Measurements from ENCODE around the gene PPARG. TPM values are rescaled to one million over a fixed set of nuclear protein-coding genes. Genes with fewer than 3 reads are reported as not detected.
A peak's percentile ranks its signal among the peaks of the same experiment; 100 is the strongest.

Gene PPARG
- total and polyA plus RNA-seq, 2 donors, result 18.6 to 62.9 TPM

- H3K36me3 ChIP-seq (ENCODE audit: insufficient read depth), result no peaks in the 10 kb centered on the region
- no peak overlapping the region for H3K4me3 ChIP-seq (ENCODE audit: low read depth, low read length)
- H3K4me1 ChIP-seq (ENCODE audit: insufficient read depth), result no peaks in the 10 kb centered on the region
- no peak for DNase-seq (ENCODE audit: extremely low spot score)
- no peak overlapping the region for H3K27ac ChIP-seq (ENCODE audit: low read depth)
These were observed 19.6 kb downstream of the PPARG start for GRCh38 chr3:12308517-12308916.

GRCh38 chr3:12309716-12310115 is 20.8 kb downstream of the PPARG start:
- H3K4me1 ChIP-seq (ENCODE audit: insufficient read depth), result no peaks in the 10 kb centered on the region
- no peaks in the 10 kb centered on the region for H3K36me3 ChIP-seq (ENCODE audit: insufficient read depth)
- 51% methylated on average over 4 of the region's 4 CpGs for WGBS

GRCh38 chr3:12312010-12312409 is 23.1 kb downstream of the PPARG start:
- no peak for DNase-seq (ENCODE audit: extremely low spot score)
- WGBS, result 88% methylated on average over 1 of the region's 1 CpG
- Histone ChIP-seq H3K27ac (ENCODE audit: low read depth) (no peak overlapping the region), H3K4me3 (ENCODE audit: low read depth, low read length) (no peak overlapping the region), H3K36me3 (ENCODE audit: insufficient read depth) (no peaks in the 10 kb centered on the region), H3K4me1 (ENCODE audit: insufficient read depth) (no peaks in the 10 kb centered on the region)

More at GRCh38 chr3:12309716-12310115, 20.8 kb downstream of the PPARG start:
- DNase-seq (ENCODE audit: extremely low spot score), result no peak
- H3K27ac ChIP-seq (ENCODE audit: low read depth), result no peak overlapping the region
- no peak overlapping the region for H3K4me3 ChIP-seq (ENCODE audit: low read depth, low read length)

GRCh38 chr3:12313519-12313918 is 24.6 kb downstream of the PPARG start:
- H3K36me3 ChIP-seq (ENCODE audit: insufficient read depth), result no peaks in the 10 kb centered on the region
- H3K4me3 ChIP-seq (ENCODE audit: low read depth, low read length), result no peak overlapping the region
- DNase-seq (ENCODE audit: extremely low spot score), result no peak
- no peaks in the 10 kb centered on the region for H3K4me1 ChIP-seq (ENCODE audit: insufficient read depth)
- H3K27ac ChIP-seq (ENCODE audit: low read depth), result no peak overlapping the region
- 78% methylated on average over 2 of the region's 2 CpGs for WGBS

- no peak for DNase-seq (ENCODE audit: extremely low spot score)
- 83% methylated on average over 4 of the region's 4 CpGs for WGBS
- Histone ChIP-seq H3K36me3 (ENCODE audit: insufficient read depth) (no peaks in the 10 kb centered on the region), H3K4me1 (ENCODE audit: insufficient read depth) (no peaks in the 10 kb centered on the region), H3K4me3 (ENCODE audit: low read depth, low read length) (no peak overlapping the region), H3K27ac (ENCODE audit: low read depth) (no peak overlapping the region)
These were observed 27.4 kb downstream of the PPARG start for GRCh38 chr3:12316253-12316652.

- no peaks in the 10 kb centered on the region for H3K36me3 ChIP-seq (ENCODE audit: insufficient read depth)
- 70% methylated on average over 4 of the region's 4 CpGs for WGBS
- no peak overlapping the region for H3K4me3 ChIP-seq (ENCODE audit: low read depth, low read length)
- no peak overlapping the region for H3K27ac ChIP-seq (ENCODE audit: low read depth)
- peak; percentile 29 for DNase-seq (ENCODE audit: extremely low spot score)
- no peaks in the 10 kb centered on the region for H3K4me1 ChIP-seq (ENCODE audit: insufficient read depth)
These were observed 28.0 kb downstream of the PPARG start for GRCh38 chr3:12316729-12317351.

GRCh38 chr3:12317914-12318313 is 29.0 kb downstream of the PPARG start:
- Histone ChIP-seq H3K27ac (ENCODE audit: low read depth) (no peak overlapping the region), H3K4me1 (ENCODE audit: insufficient read depth) (no peaks in the 10 kb centered on the region), H3K4me3 (ENCODE audit: low read depth, low read length) (no peak overlapping the region), H3K36me3 (ENCODE audit: insufficient read depth) (no peaks in the 10 kb centered on the region)
- DNase-seq (ENCODE audit: extremely low spot score), result no peak
- WGBS, result 76% methylated on average over 5 of the region's 5 CpGs

GRCh38 chr3:12318758-12319621 is 30.1 kb downstream of the PPARG start:
- Histone ChIP-seq H3K4me3 (ENCODE audit: low read depth, low read length) (no peak overlapping the region), H3K27ac (ENCODE audit: low read depth) (no peak overlapping the region), H3K36me3 (ENCODE audit: insufficient read depth) (no peaks in the 10 kb centered on the region), H3K4me1 (ENCODE audit: insufficient read depth) (no peaks in the 10 kb centered on the region)
- 51% methylated on average over 5 of the region's 5 CpGs for WGBS
- DNase-seq (ENCODE audit: extremely low spot score), result no peak

- Histone ChIP-seq H3K36me3 (ENCODE audit: insufficient read depth) (no peaks in the 10 kb centered on the region), H3K4me1 (ENCODE audit: insufficient read depth) (no peaks in the 10 kb centered on the region), H3K27ac (ENCODE audit: low read depth) (no peak overlapping the region), H3K4me3 (ENCODE audit: low read depth, low read length) (no peak overlapping the region)
- no peak for DNase-seq (ENCODE audit: extremely low spot score)
- WGBS, result 85% methylated on average over 2 of the region's 2 CpGs
These were observed 32.1 kb downstream of the PPARG start for GRCh38 chr3:12321015-12321414.

- 63% methylated on average over 2 of the region's 2 CpGs for WGBS
- H3K4me3 ChIP-seq (ENCODE audit: low read depth, low read length), result no peak overlapping the region
- no peaks in the 10 kb centered on the region for H3K4me1 ChIP-seq (ENCODE audit: insufficient read depth)
- H3K36me3 ChIP-seq (ENCODE audit: insufficient read depth), result no peaks in the 10 kb centered on the region
- no peak overlapping the region for H3K27ac ChIP-seq (ENCODE audit: low read depth)
- no peak for DNase-seq (ENCODE audit: extremely low spot score)
These were observed 34.4 kb downstream of the PPARG start for GRCh38 chr3:12323237-12323636.

- WGBS, result 52% methylated on average over 4 of the region's 4 CpGs
- Histone ChIP-seq H3K36me3 (ENCODE audit: insufficient read depth) (no peaks in the 10 kb centered on the region), H3K27ac (ENCODE audit: low read depth) (peak overlapping the region; percentile 10), H3K4me3 (ENCODE audit: low read depth, low read length) (no peak overlapping the region), H3K4me1 (ENCODE audit: insufficient read depth) (no peaks in the 10 kb centered on the region)
- no peak for DNase-seq (ENCODE audit: extremely low spot score)
These were observed 37.0 kb downstream of the PPARG start for GRCh38 chr3:12325586-12326515.

GRCh38 chr3:12327021-12327420 is 38.2 kb downstream of the PPARG start:
- 74% methylated on average over 5 of the region's 5 CpGs for WGBS
- H3K4me3 ChIP-seq (ENCODE audit: low read depth, low read length), result no peak overlapping the region
- no peaks in the 10 kb centered on the region for H3K4me1 ChIP-seq (ENCODE audit: insufficient read depth)
- H3K36me3 ChIP-seq (ENCODE audit: insufficient read depth), result no peaks in the 10 kb centered on the region
- no peak for DNase-seq (ENCODE audit: extremely low spot score)
- H3K27ac ChIP-seq (ENCODE audit: low read depth), result no peak overlapping the region

- no peaks in the 10 kb centered on the region for H3K4me1 ChIP-seq (ENCODE audit: insufficient read depth)
- 73% methylated on average over 8 of the region's 8 CpGs for WGBS
- no peaks in the 10 kb centered on the region for H3K36me3 ChIP-seq (ENCODE audit: insufficient read depth)
- DNase-seq (ENCODE audit: extremely low spot score), result no peak
- H3K4me3 ChIP-seq (ENCODE audit: low read depth, low read length), result no peak overlapping the region
- no peak overlapping the region for H3K27ac ChIP-seq (ENCODE audit: low read depth)
These were observed 39.4 kb downstream of the PPARG start for GRCh38 chr3:12328132-12328836.

Data from urinary bladder (tissue), 4 donors.